Hematopoietic multipotent progenitor cell treated with erythropoietin and hydrocortisone succinate and interleukin-3 and kit ligand, for 15 days (in vitro differentiated cells): ENCODE results near the gene SPPL3.

Source experiments
- DNase-seq: peaks from one replicate; pipeline ENCODE4 v3.0.0-alpha.2; 2015; ENCODE audit warnings: low spot score

SPPL3 gene

GRCh38 chr12:120787889-120788288, 116.3 kb downstream of the SPPL3 start:
- DNase-seq = no peak

GRCh38 chr12:120784804-120785203, 119.4 kb downstream of the SPPL3 start:
- no peak for DNase-seq

GRCh38 chr12:120783197-120783596, 121.0 kb downstream of the SPPL3 start:
- no peak for DNase-seq

- DNase-seq = no peak
Measured at GRCh38 chr12:120775862-120776552, 128.2 kb downstream of the SPPL3 start.

- DNase-seq = no peak
Measured at GRCh38 chr12:120774169-120774916, 129.8 kb downstream of the SPPL3 start.

GRCh38 chr12:120771097-120771496, 133.1 kb downstream of the SPPL3 start:
- no peak for DNase-seq

GRCh38 chr12:120767071-120768024, 136.8 kb downstream of the SPPL3 start:
- no peak for DNase-seq

- DNase-seq = no peak
Measured at GRCh38 chr12:120766566-120766965, 137.6 kb downstream of the SPPL3 start.

GRCh38 chr12:120764816-120765215, 139.3 kb downstream of the SPPL3 start:
- no peak for DNase-seq

GRCh38 chr12:120763250-120763649, 140.9 kb downstream of the SPPL3 start:
- DNase-seq = no peak

- DNase-seq = no peak
Measured at GRCh38 chr12:120762086-120762485, 142.1 kb downstream of the SPPL3 start.

- no peak for DNase-seq
Measured at GRCh38 chr12:120761519-120761934, 142.6 kb downstream of the SPPL3 start.

GRCh38 chr12:120760349-120761254, 143.6 kb downstream of the SPPL3 start:
- no peak for DNase-seq

- DNase-seq = no peak
Measured at GRCh38 chr12:120759591-120760348, 144.4 kb downstream of the SPPL3 start.

- no peak for DNase-seq
Measured at GRCh38 chr12:120758798-120759590, 145.2 kb downstream of the SPPL3 start.

- DNase-seq = no peak
Measured at GRCh38 chr12:120757949-120758348, 146.2 kb downstream of the SPPL3 start.

- no peak for DNase-seq
Measured at GRCh38 chr12:120757226-120757742, 146.9 kb downstream of the SPPL3 start.

- no peak for DNase-seq
Measured at GRCh38 chr12:120755269-120755668, 148.9 kb downstream of the SPPL3 start.

- DNase-seq = no peak
Measured at GRCh38 chr12:120754792-120755191, 149.4 kb downstream of the SPPL3 start.

GRCh38 chr12:120751389-120751788, 152.8 kb downstream of the SPPL3 start:
- no peak for DNase-seq
